A549 treated with Mapracorat at 1 μM for 4 hours (cell line): Measurements from ENCODE around the gene IP6K2. TPM values are rescaled to one million over a fixed set of nuclear protein-coding genes. Genes with fewer than 3 reads are reported as not detected.

Source experiments
- total RNA-seq: library from RNA; stranded (reverse); fragments of 200-300 nt; extraction: Qiagen RNA extraction; gene quantifications from 5 replicates; pipeline ENCODE4 v1.2.3, GENCODE V29; 2022

The IP6K2 gene, protein sequence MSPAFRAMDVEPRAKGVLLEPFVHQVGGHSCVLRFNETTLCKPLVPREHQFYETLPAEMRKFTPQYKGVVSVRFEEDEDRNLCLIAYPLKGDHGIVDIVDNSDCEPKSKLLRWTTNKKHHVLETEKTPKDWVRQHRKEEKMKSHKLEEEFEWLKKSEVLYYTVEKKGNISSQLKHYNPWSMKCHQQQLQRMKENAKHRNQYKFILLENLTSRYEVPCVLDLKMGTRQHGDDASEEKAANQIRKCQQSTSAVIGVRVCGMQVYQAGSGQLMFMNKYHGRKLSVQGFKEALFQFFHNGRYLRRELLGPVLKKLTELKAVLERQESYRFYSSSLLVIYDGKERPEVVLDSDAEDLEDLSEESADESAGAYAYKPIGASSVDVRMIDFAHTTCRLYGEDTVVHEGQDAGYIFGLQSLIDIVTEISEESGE
- total RNA-seq: 49.9 to 55.1 TPM (median 50.8 TPM) in 5 replicates

DNA sequence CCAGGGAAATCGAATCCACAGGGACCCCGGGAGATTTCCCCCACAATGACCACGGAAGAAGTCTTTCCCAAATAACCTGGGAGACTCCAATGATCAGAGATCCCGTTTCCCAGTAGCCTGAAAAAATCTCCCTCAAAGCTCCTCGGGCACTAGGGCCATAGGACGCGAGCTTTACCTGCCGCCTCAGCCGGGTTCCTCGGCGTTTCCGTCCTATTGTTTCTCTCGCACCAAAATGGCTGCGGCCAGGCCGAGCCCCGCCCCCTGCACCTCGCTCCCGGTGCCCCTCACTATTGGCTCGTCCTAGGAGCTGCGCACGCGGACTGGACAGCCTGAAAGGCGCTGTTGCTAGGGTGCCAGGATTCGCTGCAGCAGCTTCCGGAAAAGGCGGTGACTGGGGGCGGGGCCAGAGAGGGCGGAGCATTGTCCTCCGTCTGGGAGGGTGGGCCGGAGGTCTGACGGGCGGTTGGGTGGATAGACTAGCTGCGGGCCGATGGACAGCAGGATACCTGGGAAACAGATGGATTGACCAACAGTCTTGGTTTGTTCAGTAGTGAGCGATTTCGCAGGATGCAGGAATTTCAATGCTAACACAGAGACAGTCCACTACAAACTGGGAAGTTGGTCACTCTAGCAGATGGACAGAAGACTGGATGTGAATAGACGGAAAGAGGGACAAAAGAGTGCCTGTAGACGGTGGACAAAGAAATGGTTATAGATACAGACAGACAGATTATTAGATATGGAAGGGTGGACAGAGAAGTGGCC, at the start of gene IP6K2:
TSS of gene IP6K2 (minus strand) at position 240 of the 765 bp plus-strand sequence. CDS start 21,930 bp downstream, outside the sequence.

DNA sequence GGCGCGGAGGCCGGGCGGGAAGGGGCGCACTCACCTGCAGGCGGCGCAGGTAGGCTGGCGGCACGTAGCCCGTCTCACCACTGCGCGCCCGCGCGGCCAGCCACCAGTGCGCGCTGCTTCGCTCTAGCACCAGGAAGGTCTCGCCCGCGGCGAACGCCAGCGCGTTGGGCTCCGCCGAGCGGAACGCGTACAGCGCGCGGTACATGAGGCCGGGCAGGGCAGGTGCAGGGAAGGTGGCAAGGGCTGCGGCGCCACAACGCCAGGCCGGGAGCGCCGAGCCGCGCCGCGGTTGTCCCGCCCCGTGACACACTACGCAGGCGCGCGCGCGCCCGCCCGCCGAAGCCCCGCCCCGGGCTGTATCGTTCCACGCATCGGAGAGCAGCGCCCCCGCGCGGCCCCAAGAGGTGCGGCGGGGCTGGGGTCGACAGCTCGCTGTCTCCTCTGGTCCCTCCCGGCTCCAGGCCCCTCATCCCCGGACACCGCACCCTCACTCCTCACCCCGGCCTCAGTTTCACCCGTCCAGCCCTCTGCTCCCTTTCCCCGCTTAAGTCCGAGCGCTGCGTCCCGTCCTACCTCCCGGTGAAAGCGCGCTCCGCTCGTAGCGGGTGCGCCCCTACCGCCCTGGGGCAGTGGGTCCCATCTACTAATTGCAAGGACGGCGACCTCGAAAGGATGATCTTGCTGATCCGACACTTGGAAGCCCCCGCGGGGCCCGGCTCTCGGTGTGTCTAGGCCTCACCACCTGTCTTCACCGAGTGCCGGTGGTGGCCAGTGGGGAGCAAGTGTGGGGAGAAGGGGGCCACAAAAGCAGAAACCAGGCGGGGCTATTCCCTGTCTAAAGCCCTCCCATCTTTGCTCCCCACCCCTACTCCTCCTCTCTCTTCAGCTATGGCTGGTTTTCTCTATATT, 31.2 kb downstream of the IP6K2 start, which contains the start of gene NCKIPSD:
TSS of gene NCKIPSD (minus strand) at position 313 of the 909 bp plus-strand sequence. CDS start at position 205, 108 bp downstream.

DNA sequence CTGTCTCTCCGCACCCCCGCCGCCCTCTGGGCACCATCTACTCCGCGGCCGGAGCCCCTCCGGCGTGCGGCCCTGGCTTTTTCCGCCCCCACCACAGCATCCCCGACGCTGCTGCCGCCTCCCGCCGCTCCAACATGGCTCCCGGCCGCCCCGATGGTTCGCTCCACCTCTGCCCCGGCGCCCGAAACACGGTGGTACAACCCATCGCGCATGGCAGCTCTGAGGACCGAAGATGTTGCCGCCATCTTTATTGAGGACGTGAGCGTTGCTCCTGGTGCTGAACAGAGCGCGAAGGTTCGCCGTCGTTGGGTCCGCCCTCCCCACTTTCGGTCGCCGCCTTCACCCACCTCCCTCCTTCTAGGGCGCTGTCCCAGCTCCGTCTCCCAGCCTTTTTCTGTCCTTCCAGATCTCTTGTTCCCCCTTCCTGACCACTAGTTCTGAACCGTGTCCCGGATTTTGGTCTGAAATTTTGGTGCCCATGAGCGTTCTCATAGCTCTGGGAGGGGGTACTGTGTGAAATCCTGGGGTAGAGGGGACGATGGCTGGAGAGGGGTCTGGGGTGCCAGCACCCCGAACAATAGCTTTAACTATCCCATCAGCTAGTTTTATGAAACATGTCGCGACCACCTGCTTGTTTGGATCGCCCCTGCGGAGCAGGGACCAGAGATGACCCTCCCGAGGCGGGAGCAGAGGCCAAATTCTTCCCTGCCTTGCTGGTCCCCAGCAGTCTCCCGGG, 54.1 kb downstream of the IP6K2 start, which contains the start of gene CELSR3:
TSS of gene CELSR3 (minus strand) at position 134 of the 736 bp plus-strand sequence. CDS start 252 bp downstream, outside the sequence.

Other genes with a start within 250 kb of the IP6K2 start
- gene SHISA5, start 213.0 kb downstream of the IP6K2 start, total RNA-seq: 106 to 134 TPM (median 129 TPM) in 5 replicates
- 9.4 to 17.6 TPM (median 12.1 TPM) in 5 replicates for gene PFKFB4, start 160.4 kb downstream of the IP6K2 start, total RNA-seq
- 7.3 to 10.4 TPM (median 8.9 TPM) in 5 replicates for gene UCN2, start 153.4 kb downstream of the IP6K2 start, total RNA-seq
- gene COL7A1, start 121.9 kb downstream of the IP6K2 start, total RNA-seq: 116 to 206 TPM (median 180 TPM) in 5 replicates
- 166 to 209 TPM (median 172 TPM) in 5 replicates for gene UQCRC1, start 107.6 kb downstream of the IP6K2 start, total RNA-seq
- not detected in 5 replicates for gene TMEM89, start 95.5 kb downstream of the IP6K2 start, total RNA-seq
- 12.0 to 18.5 TPM (median 16.8 TPM) in 5 replicates for gene SLC26A6, start 81.8 kb downstream of the IP6K2 start, total RNA-seq
- gene CELSR3, start 54.3 kb downstream of the IP6K2 start, total RNA-seq: 2.8 to 4.7 TPM (median 4.4 TPM) in 5 replicates
- 7.4 to 10.4 TPM (median 9.3 TPM) in 5 replicates for gene NCKIPSD, start 31.3 kb downstream of the IP6K2 start, total RNA-seq
- gene PRKAR2A, start 130.7 kb upstream of the IP6K2 start, total RNA-seq: 15.5 to 21.0 TPM (median 18.0 TPM) in 5 replicates
- gene SLC25A20, start 181.7 kb upstream of the IP6K2 start, total RNA-seq: 10.0 to 12.2 TPM (median 10.6 TPM) in 5 replicates
- gene ARIH2, start 201.6 kb upstream of the IP6K2 start, total RNA-seq: 53.1 to 63.5 TPM (median 57.3 TPM) in 5 replicates